Ishikawa (cell line): ENCODE results near the gene VCAN.

ENCODE experiments used
- EP300 ChIP-seq: IDR thresholded peaks from 2 replicates; pipeline ENCODE4 v1.6.1; 2012; ENCODE audit warnings: borderline replicate concordance
- NFIC ChIP-seq: IDR thresholded peaks from 2 replicates; pipeline ENCODE4 v1.6.1; 2012
- TCF12 ChIP-seq: IDR thresholded peaks from 2 replicates; pipeline ENCODE4 v1.6.1; 2012; ENCODE audit warnings: low read depth
- YY1 ChIP-seq: IDR thresholded peaks from 2 replicates; pipeline ENCODE4 v1.6.1; 2012; ENCODE audit warnings: low read depth
- TF ChIP-seq, protein P1 (sequence below): IDR thresholded peaks from 2 replicates; pipeline ENCODE4 v1.6.1; 2012; ENCODE audit warnings: low read depth, mild to moderate bottlenecking

DNA sequence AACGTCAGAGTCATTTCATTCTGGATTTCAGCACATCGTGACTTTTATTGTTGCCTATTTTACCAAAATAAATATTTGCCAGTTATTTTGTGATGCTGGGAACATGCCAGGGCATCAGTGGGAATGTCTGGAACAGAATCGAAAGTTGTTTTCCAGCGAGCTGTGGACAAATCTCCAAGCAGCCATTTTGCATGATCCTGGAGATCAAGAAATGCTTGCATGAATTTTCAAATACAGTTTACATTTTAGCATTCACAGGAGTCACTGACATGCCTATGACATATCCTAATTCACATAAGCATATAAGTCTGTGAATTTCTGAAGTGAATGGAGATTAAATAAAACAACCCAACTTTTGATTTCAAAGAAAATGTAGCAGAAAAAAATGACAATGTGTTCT is 119.4 kb downstream of the VCAN start:
- no peak for TF ChIP-seq NFIC
- TF ChIP-seq EP300 = no peak
- TF ChIP-seq YY1 = no peak
- no peak for TF ChIP-seq TCF12
- TF ChIP-seq, protein P1, sequence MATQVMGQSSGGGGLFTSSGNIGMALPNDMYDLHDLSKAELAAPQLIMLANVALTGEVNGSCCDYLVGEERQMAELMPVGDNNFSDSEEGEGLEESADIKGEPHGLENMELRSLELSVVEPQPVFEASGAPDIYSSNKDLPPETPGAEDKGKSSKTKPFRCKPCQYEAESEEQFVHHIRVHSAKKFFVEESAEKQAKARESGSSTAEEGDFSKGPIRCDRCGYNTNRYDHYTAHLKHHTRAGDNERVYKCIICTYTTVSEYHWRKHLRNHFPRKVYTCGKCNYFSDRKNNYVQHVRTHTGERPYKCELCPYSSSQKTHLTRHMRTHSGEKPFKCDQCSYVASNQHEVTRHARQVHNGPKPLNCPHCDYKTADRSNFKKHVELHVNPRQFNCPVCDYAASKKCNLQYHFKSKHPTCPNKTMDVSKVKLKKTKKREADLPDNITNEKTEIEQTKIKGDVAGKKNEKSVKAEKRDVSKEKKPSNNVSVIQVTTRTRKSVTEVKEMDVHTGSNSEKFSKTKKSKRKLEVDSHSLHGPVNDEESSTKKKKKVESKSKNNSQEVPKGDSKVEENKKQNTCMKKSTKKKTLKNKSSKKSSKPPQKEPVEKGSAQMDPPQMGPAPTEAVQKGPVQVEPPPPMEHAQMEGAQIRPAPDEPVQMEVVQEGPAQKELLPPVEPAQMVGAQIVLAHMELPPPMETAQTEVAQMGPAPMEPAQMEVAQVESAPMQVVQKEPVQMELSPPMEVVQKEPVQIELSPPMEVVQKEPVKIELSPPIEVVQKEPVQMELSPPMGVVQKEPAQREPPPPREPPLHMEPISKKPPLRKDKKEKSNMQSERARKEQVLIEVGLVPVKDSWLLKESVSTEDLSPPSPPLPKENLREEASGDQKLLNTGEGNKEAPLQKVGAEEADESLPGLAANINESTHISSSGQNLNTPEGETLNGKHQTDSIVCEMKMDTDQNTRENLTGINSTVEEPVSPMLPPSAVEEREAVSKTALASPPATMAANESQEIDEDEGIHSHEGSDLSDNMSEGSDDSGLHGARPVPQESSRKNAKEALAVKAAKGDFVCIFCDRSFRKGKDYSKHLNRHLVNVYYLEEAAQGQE = no peak
